Nucleus accumbens (tissue), 56 donors: ENCODE data around the gene ELF5.

Source experiments
- DNase-seq, 56 donors: peaks; one replicate each; lab custom pipeline; 2025; lab: John Stamatoyannopoulos, UW

The ELF5 gene

DNA sequence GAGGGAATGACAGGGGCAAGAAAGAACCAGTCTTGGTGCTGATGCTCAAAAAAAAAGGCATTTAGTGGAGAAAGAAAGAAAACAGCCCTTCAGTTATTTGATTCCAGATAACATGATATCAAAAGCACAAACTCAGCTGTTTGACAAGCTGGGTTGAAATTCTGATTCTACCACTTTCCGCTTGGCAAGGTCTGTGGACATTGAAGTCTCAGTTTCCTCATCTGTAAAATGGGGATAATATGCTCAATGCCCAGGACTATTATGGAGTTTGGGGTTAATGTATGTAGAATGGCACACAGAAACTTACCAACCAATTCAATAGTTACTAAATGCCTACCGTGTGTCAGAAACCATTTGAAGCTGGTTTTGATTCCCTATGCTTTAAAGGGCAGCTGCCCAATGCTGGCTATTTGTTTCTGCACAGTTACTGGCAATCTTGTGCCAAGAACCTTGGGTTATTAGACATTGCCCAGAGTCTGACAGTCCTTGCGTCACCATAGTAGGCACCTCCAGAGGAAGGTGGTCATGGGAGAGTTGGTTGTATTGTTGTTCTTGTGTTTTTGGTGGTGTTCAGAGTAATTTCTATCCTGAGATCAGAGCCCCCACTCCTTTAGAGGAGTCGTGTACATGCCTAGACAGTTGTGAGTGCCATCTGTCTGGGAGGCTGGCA, 19.5 kb downstream of the ELF5 start:
- no peak for DNase-seq

DNA sequence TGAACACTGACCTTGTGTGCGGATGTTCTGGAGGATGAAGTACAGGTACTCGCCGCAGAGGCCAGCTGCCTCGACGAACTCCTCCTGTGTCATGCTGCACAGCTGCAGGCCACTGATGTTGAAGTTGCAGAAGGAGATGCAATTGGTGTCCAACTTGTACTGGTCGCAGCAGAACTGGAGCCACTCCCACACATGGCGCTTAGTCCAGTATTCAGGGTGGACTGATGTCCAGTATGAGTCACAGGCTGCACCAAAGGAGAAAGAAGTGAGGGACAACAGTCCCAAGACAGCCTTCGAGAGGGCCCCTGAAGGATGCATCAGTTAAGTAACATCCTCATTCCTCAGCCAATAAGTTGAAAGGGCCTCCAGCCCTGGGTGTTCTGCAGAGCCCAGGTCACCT, 20.1 kb downstream of the ELF5 start:
- DNase-seq: no peak

DNA sequence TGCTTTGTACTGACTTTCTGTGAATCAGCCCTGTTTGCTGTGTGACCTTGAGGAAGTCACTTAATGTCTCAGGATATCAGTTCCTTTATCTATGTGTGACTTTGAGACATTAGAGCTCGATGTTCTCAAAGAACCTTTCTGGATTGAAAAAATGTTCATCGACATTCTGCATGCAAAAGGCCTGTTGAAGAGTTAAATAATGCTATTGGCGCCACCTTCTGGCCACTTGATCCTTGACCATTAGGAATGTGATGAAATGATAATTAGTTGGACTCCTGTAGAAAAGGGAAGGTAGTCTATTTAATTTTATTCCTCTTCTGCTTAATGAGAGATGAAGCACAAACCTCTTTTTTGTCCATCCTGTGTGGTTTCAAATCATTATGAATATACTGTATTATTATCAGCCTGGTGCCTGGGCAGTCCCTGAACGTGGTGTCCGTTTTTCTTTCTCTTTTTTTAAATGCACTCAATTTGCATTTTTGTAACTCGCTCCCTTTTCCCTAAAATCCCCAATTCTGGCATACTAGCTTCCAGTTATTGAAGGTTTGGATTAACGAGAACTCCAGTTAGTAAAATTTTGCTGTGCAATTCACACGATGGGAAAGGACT, 20.7 kb downstream of the ELF5 start:
- DNase-seq: peak in 25 of 56 donors; percentile 2 to 74 (median 21)

DNA sequence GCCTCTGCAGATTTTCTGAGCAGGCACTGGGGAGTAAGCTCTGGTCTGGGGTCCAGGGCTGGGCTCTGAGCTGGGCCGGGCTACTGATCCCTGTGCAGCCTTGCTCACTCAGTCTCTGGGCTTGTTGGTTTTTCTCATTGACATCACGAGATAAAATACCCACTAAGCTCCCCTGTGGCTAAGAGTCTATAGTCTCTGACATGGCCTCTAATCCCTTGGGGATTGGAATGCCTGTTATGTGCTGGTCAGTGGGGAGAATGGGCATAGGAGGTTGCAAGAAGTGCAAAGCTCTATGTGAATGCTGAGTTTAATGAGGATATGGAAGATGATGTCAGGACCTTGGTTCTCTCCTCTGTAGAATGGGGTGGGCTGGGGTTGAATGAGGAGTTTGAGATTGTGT, 23.3 kb downstream of the ELF5 start:
- no peak for DNase-seq

DNA sequence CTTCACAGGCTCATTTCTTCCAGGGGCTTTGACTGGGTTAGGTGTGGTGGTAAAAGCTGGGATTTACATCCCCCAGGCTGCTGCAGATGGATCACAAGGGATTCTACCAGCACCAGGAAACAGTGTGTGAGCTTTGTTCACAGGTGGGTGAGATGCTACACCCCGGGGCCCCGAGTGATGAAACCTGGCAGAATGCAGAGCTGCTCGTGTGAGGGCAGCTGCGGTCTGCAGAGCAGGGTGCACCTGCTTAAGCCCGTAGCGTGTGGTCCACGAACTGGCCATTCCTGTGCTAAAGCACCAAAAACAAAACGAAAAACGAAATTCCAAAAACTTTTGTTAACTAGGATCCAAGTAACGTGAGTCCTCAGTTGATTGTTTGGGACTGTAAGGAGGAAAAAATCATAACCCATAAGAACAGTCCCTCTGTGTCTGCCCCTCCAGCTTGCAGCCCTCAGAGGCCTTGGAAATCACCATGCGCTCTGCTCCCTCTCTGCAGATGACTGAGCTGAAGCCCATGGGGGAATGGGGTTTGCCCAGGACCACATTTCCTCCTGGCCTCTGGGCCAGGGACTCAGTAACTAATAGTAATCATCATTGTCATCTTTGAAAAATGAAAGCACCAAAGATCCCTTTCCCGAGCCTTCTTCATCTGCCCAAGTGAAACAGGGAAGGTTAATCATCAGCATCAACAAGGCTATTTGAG, 24.6 kb downstream of the ELF5 start:
- DNase-seq: no peak

DNA sequence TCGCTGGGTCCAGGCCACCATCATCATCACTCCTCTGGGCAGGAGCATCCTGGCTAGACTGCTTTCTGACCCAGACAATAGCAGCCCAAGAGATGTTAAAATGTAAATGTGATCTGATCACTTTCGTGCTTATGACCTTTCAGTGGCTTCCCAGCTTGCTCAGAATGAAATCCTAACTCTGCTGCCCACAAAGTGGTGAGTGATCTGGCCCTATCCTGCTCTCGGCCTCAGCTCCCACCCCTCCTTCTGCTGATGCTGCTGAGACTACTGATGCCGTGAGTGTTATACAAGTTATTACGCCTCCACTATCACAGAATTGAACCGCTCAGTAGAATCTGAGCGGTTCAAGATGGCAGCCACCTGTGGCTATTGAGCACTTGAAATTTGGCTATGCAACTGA, 26.2 kb downstream of the ELF5 start:
- DNase-seq: no peak

DNA sequence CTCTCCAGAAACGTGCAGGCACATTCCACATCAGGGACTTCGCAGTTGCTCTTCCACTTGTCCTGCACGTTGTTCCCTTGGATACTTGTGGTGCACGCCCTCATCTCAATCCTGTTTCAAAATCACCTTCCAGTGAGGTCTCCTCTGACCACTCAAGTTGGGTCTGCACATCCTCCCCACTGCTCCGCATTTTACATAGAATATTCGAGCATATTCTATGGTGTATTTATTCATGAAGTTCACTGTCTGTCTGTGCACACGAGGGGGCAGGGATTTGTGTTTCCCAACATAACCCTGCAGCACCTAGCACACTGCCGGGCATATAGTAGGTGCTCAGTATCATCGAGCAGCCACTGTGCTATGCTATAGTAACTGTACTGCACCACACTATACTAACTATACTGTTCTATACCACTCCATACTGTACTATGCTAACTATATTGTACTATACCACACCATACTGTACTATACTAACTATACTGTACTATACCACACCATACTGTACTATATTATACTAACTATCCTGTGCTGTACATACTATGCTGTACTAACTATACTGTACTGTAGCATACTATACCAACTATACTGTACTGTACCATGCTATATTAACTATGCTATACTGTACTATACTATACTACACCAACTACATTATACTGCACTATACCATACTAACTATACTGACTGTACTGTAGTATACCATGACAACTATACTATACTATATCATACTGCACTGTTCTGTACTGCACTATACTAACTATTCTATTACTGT, 30.3 kb downstream of the ELF5 start:
- no peak for DNase-seq

DNA sequence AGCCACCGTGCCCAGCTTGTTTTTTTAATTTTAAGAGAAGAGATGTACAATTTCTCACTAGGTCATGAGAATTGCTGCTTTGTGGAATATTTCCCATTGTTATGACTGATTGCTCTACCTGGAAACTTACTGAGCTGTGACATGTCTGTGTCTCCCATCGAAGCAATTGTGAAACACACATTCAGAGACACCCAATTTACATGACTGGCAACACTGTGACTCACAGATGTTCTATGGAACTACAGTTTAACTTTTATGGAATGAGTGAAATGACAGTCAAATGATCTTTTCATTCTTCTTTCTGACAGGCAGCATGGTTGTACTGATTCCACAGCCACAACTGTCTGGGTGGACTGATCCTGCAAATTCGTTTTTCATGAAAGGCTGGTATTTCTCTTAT, 32.3 kb downstream of the ELF5 start:
- no peak for DNase-seq

DNA sequence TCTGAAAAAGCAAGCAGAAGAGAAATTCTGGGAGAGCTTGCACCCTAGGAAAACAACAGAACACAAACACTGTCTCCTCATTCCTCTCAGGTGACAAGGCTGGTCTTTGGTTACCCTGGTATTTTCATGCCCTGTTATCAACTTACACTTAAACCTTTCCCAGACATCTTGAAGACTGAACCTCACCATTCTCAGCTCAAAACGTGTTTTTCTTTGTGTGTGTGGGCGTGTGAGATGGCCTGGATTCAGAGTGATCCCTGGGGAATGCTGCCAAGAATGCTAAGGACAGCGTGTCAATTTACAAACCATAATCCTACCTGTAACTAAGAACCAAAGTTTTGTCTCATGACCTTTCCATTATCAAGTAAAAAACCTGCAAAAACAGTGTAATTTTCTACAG, 33.3 kb downstream of the ELF5 start:
- DNase-seq: no peak

DNA sequence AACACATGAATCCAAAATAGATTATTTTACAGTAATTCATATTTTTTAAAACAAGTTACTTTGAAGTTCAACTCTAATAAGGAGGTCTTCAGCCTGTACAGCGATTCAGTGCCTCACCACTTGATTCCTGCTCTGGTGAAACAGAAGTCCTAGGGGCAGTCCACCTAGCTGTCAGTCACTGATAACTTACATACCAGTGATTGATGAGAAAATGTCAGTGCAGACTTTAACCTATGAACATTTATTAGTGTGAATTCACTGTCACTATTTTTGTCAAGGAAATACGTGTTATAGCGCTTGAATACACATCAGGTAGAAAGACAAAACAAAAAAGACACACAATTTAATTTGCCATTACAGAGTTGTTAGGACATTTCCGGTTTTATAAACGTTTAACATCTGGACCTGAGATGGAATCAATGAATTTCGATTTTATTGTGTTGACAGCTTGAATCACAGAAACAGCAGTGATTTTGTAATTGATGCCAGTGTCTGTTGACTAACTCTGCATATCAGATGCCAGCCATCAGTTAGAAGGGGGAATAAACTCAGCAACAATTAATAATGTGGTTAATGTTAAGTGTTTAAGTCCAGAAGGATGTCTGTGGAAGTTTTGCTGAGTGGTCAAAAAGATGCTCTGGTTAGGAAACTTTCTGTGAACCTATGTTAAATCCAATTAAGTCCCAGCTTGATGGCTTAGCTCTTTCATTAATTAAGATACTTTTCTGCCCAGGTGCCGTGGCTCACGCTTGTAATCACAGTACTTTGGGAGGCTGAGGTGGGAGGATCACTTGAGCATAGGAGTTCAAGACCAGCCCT, 34.5 kb downstream of the ELF5 start:
- DNase-seq: no peak

DNA sequence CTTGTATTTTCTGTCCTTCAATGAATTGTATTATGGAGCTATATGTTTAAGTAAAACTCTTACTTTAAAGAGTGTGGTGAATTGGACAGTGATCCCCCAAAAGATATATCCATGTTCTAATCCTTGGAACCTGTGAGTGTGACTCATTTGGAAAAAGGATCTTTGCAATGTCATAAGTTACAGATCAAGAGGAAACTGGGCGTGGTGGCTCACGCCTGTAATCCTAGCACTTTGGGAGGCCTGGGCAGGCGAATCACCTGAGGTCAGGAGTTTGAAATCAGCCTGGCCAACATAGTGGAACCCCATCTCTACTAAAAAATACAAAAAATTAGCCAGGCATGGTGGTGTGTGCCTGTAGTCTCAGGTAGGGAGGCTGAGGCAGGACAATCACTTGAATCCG, 36.7 kb downstream of the ELF5 start:
- DNase-seq: no peak

DNA sequence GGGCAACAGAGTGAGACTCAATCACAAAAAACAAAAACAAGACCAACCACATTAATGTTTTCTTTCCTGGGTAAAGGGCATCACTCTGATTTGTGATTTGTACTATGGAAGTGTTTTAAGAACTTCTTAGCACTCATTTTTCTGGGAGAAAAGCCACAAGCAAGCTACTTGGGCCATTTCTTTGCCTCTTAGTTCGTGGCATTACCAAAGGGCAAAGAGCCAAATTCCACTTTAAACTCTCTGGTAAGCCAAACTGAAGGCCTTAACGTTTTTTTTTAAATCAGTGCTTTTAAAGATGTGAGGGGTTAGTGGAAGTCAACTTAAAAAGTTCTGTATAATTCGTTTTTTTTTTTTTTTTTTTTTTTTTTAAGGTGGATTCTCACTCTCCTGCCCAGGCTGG, 37.9 kb downstream of the ELF5 start:
- no peak for DNase-seq

DNA sequence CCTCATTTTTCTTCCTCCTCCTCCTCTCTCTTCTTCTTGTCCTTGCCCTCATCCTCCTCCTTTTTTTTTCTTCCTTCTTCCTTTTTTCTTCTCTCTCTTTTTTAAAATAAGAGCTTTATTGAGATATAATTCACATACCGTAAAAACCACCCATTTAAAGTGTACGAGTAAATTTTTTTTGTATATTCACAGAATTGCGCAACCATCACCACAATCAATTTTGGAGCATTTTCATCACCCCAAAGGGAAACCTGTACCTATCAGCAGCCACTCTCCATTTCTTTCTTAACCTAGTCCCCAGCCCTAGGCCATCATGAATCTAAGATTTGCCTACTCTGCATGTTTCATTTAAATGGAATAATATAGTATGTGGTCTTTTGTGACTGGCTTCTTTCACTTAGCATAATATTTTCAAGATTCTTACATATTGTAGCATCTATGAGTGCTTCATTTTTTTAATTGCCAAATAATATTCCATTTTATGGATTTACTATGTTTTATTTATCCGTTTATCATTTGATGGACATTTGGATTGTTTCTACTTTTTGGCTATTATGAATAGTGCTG, 39.9 kb downstream of the ELF5 start:
- DNase-seq: no peak

DNA sequence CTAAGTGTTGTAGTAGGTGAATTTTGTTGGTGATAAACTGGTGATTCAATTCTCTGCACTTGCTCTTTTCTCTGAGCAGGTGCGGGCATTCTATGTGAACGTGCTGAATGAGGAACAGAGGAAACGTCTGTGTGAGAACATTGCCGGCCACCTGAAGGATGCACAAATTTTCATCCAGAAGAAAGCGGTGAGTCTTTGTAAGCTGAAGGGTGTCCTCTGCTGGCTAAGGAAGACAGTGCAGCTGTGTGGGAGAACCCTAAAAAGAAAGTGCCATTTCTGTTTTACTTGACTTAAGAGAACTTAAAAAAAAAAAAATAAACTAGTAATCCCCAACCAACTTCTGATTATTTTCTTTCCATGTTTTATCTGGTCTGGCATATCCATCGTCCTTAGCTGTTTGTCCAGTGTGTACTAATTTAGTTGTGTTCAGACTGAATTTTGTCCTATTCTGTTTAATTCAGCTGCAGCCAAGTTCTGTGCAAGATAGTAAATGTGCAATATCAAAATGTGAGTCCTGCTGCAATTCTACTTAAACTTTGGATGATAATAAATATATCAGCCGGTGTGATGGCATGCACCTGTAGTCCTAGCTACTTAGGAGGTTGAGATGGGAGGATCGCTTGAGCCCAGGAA, 45.3 kb downstream of the ELF5 start:
- no peak for DNase-seq

DNA sequence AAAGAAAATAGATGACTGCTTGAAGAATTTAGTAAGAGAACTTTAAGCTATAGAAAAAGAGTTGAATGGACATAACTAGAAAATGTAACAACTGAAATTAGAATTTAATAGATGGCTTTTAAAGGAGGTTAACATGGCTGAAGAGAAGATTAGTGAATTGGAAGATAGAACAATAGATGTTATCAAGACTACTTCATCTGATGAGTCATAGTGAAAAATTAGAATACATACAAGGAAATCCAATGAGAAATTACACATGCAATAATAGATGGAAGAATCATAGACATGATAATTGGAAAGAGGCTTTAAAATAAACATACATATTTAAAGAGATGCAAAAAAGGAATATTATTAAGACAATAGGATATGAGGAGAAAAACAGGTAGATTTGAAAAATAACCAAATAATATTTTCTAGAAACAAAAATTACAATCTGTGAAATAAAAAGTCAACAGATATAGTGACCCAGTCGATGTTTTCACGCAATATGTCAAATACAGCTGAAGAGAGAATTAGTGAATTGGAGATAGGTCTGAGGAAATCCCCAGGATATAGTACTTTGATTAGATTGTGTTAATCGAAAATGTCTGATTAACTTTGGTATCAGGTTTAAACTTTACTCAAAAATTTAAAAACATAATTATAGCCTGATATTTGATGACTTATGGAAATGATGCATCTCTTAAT, 46.6 kb downstream of the ELF5 start:
- DNase-seq: no peak

DNA sequence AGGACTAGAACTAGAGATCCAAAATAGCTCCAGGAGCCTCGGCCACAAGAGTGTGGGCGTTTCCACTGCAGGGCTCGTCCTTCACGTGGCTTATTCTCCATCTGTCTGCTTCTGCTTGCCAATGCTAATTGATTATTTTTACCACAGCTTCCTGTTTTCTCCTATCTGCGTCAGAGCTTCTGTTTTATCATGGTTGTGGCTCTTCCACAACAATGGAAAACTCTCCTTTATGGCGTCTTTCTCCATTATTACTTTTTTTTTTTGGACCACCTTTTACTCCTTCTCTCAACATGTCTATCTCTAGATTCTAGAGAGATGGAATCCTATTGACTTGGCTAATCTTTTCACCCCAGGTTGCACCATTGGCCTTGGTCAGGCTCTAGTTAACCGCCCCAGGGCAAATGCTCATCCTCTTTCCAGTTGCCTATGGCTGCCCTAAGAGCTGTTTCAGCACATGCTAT, 49.0 kb downstream of the ELF5 start:
- DNase-seq: no peak

DNA sequence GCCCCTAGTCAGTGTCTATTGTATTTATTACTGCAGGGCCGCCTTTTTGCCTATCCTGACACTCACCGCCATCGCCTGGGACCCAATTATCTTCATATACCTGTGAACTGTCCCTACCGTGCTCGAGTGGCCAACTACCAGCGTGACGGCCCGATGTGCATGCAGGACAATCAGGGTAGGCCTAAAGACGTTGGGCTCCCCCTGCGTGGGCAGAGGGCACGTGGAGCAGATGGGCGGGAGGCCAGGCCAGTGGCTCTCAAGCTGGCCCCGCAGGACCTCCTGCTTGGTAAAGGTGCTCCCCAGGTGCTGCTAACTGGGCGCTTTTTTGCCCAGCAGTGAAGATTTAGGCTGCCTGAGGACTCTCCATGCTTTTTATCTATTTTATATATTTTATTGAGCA, 52.4 kb downstream of the ELF5 start:
- no peak for DNase-seq

DNA sequence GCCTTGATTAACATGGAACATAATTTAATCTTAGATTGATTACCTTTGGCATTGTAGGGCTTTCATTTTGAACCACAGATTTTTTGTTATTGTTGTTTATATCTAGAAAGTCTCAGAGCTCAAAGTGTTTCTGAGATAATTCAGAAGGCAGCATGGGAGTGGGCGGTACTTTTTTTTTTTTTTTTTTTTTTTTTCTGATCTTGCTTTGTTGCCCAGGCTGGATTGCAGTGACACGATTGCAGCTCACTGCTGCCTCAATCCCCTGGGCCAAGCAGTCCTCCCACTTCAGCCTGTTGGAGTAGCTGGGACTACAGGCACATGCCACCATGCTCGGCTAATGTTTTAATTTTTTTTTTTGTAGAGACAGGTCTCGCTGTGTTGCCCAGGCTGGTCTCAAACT, 53.3 kb downstream of the ELF5 start:
- DNase-seq: no peak
